CD4-positive, alpha-beta T cell treated with Interleukin-10 for 1 hour (primary cell): ENCODE results near the gene CCDC159.
A peak's percentile ranks its signal among the peaks of the same experiment; 100 is the strongest.
"Not testable (repeated sequence)": the region's sequence is repeated elsewhere in the genome, so short reads cannot be mapped to it uniquely, and the experiment has no call there.

Experiments
- DNase-seq: peaks from one replicate; pipeline ENCODE4 v3.0.0-alpha.2; 2020

CCDC159 gene

GRCh38 chr19:11367528-11367927 is 21.2 kb downstream of the CCDC159 start:
- no peak for DNase-seq

- no peak for DNase-seq
Observed at GRCh38 chr19:11370744-11371143, 24.4 kb downstream of the CCDC159 start.

- DNase-seq: no peak
Observed at GRCh38 chr19:11373166-11373884, 27.0 kb downstream of the CCDC159 start.

GRCh38 chr19:11373885-11374432 is 27.6 kb downstream of the CCDC159 start:
- DNase-seq: no peak

GRCh38 chr19:11374433-11375142 is 28.3 kb downstream of the CCDC159 start, which contains the start of gene SWSAP1:
Gene SWSAP1 (plus strand): TSS chr19:11374666. CDS start chr19:11374681, 15 bp downstream.
- peak; percentile 99 for DNase-seq

GRCh38 chr19:11375143-11375948 is 29.0 kb downstream of the CCDC159 start:
- DNase-seq: peak; percentile 82

GRCh38 chr19:11377237-11377636 is 30.9 kb downstream of the CCDC159 start:
- DNase-seq: no peak

- no peak for DNase-seq
Observed at GRCh38 chr19:11377756-11378155, 31.4 kb downstream of the CCDC159 start.

- DNase-seq: no peak
Observed at GRCh38 chr19:11378319-11379189, 32.2 kb downstream of the CCDC159 start.

GRCh38 chr19:11379269-11379845 is 33.0 kb downstream of the CCDC159 start:
- DNase-seq: not testable (repeated sequence)

GRCh38 chr19:11379857-11380350 is 33.6 kb downstream of the CCDC159 start:
- no peak for DNase-seq

GRCh38 chr19:11380653-11381537 is 34.6 kb downstream of the CCDC159 start:
- DNase-seq: peak; percentile 99

GRCh38 chr19:11382898-11383705 is 36.8 kb downstream of the CCDC159 start:
- peak; percentile 45 for DNase-seq

GRCh38 chr19:11383706-11384048 is 37.4 kb downstream of the CCDC159 start:
- no peak for DNase-seq

- DNase-seq: no peak
Observed at GRCh38 chr19:11384778-11385129, 38.4 kb downstream of the CCDC159 start.

GRCh38 chr19:11387162-11388034 is 41.1 kb downstream of the CCDC159 start:
- DNase-seq: no peak

- no peak for DNase-seq
Observed at GRCh38 chr19:11390359-11390758, 44.0 kb downstream of the CCDC159 start.

GRCh38 chr19:11390933-11391680 is 44.8 kb downstream of the CCDC159 start:
- DNase-seq: no peak
